ENCODE results near the gene KRTAP9-9. TPM values are rescaled to one million over a fixed set of nuclear protein-coding genes. Genes with fewer than 3 reads are reported as not detected.
"Not testable (repeated sequence)": the region's sequence is repeated elsewhere in the genome, so short reads cannot be mapped to it uniquely, and the experiment has no call there.

The KRTAP9-9 gene
- total RNA-seq (2014; rRNA removed; shearing (Covaris generic)): not detected in 2 replicates
- polyA plus RNA-seq (2014; cell fraction: nucleus; rRNA removed): not detected in 2 replicates

DNA sequence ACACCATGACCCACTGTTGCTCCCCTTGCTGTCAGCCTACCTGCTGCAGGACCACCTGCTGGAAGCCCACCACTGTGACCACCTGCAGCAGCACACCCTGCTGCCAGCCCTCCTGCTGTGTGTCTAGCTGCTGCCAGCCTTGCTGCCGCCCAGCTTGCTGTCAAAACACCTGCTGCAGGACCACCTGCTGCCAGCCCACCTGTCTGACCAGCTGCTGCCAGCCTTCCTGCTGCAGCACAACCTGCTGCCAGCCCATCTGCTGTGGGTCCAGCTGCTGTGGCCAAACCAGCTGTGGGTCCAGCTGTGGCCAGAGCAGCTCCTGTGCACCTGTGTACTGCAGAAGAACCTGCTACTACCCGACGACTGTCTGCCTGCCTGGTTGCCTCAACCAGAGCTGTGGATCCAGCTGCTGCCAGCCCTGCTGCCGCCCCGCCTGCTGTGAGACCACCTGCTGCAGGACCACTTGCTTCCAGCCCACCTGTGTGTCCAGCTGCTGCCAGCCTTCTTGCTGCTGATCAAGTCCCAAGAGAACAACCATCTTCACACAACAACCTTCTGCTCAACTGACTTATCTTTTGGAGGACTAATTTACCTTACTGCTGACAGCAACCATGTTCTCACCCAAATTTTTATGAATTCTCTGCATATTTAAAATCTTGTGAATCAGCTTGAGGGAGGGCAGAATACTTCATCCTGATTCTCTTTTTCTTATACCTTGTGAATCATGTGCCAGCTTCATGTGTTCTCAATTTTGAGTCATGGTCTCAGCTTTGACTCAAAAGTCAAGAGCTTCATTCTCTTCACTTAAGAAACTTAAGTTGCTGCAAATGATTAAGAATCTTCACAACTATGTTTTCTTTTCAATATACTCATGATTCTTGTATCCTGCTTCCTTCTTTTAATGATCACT lies at the start of gene KRTAP9-9:
Gene KRTAP9-9, plus strand, starts transcription at position 4 of the 910 bp plus-strand sequence.
- DNase-seq (ENCODE audit: extremely low read depth, low read depth): not testable (repeated sequence)

DNA sequence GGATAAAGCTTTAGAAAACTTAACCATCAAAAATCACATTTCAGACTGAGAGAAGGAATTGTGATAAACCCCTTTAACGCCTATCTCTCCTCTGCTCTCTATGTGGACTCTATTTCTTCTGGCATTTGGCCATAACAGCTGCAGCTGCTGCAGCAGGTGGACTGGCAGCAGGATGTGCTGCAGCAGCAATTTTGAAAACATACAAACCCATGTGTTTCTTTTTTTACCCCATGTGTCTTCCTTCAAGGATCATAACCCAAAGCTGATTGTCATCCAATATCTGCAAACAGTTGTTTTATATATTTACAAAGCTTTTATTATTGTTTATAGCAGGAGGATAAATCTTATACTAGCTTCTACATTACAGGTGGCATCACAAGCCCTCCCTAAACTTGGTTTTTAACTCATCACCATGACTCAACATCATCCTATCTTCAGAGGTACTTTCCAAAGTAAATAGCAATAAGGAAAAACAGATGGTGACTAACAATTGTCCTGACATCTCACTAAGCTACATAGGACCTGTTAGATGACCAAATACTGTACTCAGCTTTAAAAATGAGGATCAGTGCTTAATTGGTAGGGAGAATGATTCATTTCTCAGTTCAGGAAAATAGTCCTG lies 43.2 kb upstream of the KRTAP9-9 start:
- DNase-seq (ENCODE audit: extremely low read depth, low read depth): no peak

GRCh38 chr17:41212524-41213169 lies 42.5 kb upstream of the KRTAP9-9 start:
- no peak for DNase-seq (ENCODE audit: extremely low read depth, low read depth)

- no peak for DNase-seq (ENCODE audit: extremely low read depth, low read depth)
Measured at GRCh38 chr17:41215681-41216080, 39.5 kb upstream of the KRTAP9-9 start.

DNA sequence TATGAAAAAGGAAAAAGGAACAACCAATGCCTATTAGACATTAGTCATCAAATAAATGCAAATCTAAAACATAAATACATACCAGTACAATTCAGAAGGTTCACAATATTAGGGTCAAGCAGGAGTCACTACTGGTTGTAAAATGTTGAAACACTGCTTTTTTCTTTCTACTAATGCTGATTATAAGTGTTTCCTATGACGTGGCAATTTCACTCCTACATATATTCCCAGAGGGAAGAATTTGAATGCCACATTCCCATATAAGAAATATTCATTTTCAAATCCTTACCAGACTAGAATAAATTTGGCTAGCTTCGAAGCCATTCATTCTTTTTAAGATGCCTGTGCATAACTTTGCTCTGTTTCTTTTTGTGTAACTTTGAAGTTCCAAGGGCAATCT lies 31.4 kb upstream of the KRTAP9-9 start:
- no peak for DNase-seq (ENCODE audit: extremely low read depth, low read depth)

- no peak for DNase-seq (ENCODE audit: extremely low read depth, low read depth)
Measured at GRCh38 chr17:41226051-41226450, 29.1 kb upstream of the KRTAP9-9 start.

DNA sequence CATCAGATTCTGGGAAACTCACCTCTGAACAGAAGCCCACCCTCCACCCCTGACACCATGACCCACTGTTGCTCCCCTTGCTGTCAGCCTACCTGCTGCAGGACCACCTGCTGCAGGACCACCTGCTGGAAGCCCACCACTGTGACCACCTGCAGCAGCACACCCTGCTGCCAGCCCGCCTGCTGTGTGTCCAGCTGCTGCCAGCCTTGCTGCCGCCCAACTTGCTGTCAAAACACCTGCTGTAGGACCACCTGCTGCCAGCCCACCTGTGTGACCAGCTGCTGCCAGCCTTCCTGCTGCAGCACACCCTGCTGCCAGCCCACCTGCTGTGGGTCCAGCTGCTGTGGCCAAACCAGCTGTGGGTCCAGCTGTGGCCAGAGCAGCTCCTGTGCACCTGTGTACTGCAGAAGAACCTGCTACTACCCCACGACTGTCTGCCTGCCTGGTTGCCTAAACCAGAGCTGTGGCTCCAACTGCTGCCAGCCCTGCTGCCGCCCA lies 28.5 kb upstream of the KRTAP9-9 start, which contains the start of gene KRTAP9-2:
Gene KRTAP9-2, plus strand, starts transcription at position 51 of the 498 bp plus-strand sequence. Its CDS starts 7 bp downstream, at position 58.
- not testable (repeated sequence) for DNase-seq (ENCODE audit: extremely low read depth, low read depth)

GRCh38 chr17:41230094-41230493 lies 25.1 kb upstream of the KRTAP9-9 start:
- no peak for DNase-seq (ENCODE audit: extremely low read depth, low read depth)

- no peak for DNase-seq (ENCODE audit: extremely low read depth, low read depth)
Measured at GRCh38 chr17:41231731-41232130, 23.5 kb upstream of the KRTAP9-9 start.

- not testable (repeated sequence) for DNase-seq (ENCODE audit: extremely low read depth, low read depth)
Measured at GRCh38 chr17:41232399-41233105, 22.6 kb upstream of the KRTAP9-9 start, which contains the start of gene KRTAP9-3. TSS of gene KRTAP9-3 (plus strand) at chr17:41232449. CDS start at chr17:41232502, 53 bp downstream.

GRCh38 chr17:41237116-41237515 lies 18.1 kb upstream of the KRTAP9-9 start:
- DNase-seq (ENCODE audit: extremely low read depth, low read depth): not testable (repeated sequence)

DNA sequence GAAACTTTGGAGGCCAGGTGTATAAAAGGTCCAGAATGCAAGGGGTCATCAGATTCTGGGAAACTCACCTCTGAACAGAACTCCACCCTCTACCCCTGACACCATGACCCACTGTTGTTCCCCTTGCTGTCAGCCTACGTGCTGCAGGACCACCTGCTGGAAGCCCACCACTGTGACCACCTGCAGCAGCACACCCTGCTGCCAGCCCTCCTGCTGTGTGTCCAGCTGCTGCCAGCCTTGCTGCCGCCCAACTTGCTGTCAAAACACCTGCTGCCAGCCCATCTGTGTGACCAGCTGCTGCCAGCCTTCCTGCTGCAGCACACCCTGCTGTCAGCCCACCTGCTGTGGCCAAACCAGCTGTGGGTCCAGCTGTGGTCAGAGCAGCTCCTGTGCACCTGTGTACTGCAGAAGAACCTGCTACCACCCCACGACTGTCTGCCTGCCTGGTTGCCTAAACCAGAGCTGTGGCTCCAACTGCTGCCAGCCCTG lies 17.2 kb upstream of the KRTAP9-9 start, which contains the start of gene KRTAP9-8:
Gene KRTAP9-8, plus strand, starts transcription at position 51 of the 489 bp plus-strand sequence. Its CDS starts 53 bp downstream, at position 104.
- not testable (repeated sequence) for DNase-seq (ENCODE audit: extremely low read depth, low read depth)

GRCh38 chr17:41246995-41247787 lies 8.0 kb upstream of the KRTAP9-9 start:
- not testable (repeated sequence) for DNase-seq (ENCODE audit: extremely low read depth, low read depth)

- not testable (repeated sequence) for DNase-seq (ENCODE audit: extremely low read depth, low read depth)
Measured at GRCh38 chr17:41249637-41250240, 5.4 kb upstream of the KRTAP9-9 start, which contains the start of gene KRTAP9-4. TSS of gene KRTAP9-4 (plus strand) at chr17:41249687. CDS start at chr17:41249721, 34 bp downstream.

GRCh38 chr17:41251261-41251660 lies 3.9 kb upstream of the KRTAP9-9 start:
- no peak for DNase-seq (ENCODE audit: extremely low read depth, low read depth)

DNA sequence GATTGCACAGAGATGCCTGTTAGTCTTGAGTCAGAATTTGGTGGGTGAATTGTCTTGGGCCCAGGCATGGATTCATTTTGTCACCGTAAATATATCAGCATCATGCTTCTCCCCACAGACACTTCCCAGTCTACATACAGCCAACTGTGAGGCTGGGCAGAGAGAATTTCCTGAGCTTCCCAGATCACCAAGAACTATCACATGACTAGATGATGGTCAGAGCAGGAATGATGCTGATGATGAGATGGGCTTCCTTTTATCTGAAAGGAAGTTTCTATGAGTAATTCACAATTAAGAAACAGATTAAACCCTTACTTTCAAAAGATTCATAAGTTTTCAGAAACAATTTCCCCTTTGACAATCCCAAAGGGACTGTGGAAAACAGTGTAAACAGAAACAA lies 323 bp upstream of the KRTAP9-9 start:
- no peak for DNase-seq (ENCODE audit: extremely low read depth, low read depth)

DNA sequence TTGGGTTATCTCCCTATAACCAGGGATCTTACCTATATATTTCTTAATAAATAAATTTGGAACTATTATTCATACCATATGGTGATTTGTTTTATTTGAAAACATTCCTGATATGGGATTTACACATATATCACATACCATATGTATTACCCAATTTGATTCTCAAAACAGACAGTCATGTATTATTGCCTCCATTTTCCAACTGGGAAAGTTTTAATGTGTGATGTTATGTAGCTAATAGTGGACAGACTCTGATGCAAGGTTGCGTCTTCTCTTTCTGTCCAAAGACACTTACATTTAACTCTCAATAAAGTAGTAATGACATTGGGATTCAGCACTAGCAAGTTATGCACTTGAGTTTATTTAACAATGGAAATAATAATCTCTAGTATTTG lies 1.1 kb downstream of the KRTAP9-9 start:
- no peak for DNase-seq (ENCODE audit: extremely low read depth, low read depth)

GRCh38 chr17:41258406-41258805 lies 3.2 kb downstream of the KRTAP9-9 start:
- DNase-seq (ENCODE audit: extremely low read depth, low read depth): no peak

All from NCI-H460 (cell line).